Measurements from ENCODE around the gene CSE1L.

DNA sequence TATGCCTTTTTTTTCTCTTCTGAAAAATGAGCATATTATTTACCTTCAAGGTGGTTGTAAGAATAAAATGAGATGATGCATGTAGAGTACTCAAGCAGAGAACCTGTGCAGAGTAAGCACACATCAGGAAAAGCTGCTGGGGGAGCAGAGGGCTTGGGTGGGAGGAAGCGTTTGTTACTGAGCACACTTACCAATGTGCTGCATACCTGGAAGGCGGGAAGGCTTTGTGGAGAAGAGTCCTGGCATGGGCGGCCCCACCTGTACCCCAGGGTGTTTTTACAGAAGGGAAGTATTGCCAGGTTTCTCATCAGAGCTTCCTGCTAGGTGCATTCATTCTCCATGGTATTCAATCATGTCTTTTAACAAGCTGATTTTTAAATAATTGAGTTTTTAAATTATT lies 52.9 kb downstream of the CSE1L start:
- TF ChIP-seq, protein P1, sequence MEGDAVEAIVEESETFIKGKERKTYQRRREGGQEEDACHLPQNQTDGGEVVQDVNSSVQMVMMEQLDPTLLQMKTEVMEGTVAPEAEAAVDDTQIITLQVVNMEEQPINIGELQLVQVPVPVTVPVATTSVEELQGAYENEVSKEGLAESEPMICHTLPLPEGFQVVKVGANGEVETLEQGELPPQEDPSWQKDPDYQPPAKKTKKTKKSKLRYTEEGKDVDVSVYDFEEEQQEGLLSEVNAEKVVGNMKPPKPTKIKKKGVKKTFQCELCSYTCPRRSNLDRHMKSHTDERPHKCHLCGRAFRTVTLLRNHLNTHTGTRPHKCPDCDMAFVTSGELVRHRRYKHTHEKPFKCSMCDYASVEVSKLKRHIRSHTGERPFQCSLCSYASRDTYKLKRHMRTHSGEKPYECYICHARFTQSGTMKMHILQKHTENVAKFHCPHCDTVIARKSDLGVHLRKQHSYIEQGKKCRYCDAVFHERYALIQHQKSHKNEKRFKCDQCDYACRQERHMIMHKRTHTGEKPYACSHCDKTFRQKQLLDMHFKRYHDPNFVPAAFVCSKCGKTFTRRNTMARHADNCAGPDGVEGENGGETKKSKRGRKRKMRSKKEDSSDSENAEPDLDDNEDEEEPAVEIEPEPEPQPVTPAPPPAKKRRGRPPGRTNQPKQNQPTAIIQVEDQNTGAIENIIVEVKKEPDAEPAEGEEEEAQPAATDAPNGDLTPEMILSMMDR (IDR thresholded peaks at IDR 0.05) = no peak
- TF ChIP-seq EP300 (IDR thresholded peaks at IDR 0.05) (no peak), POLR2A (IDR thresholded peaks at IDR 0.05) (no peak), POLR2AphosphoS5 (IDR thresholded peaks at IDR 0.05) (no peak)
